ENCODE measurements around the gene KRTAP19-8. TPM values are rescaled to one million over a fixed set of nuclear protein-coding genes. Genes with fewer than 3 reads are reported as not detected.

Gene KRTAP19-8
- total RNA-seq (not detected), total RNA-seq (0 to 0.20 (median 0) reads per million in 172 experiments)
- not detected for polyA plus RNA-seq (2013, experiment 1 of 2)
- polyA plus RNA-seq (2013, experiment 2 of 2): not detected

- Mint-ChIP-seq H3K36me3 (ENCODE audit: low read depth) (no peaks in the 10 kb centered on the region), H3K4me1 (ENCODE audit: low read depth) (no peaks in the 10 kb centered on the region), H3K4me3 (no peak within 1 kb of the TSS), H3K9me3 (peaks cover 2% of the 10 kb centered on the region), H3K27me3 (peaks cover 46% of the 10 kb centered on the region), H3K27ac (no peak within 1 kb of the TSS)
- Histone ChIP-seq H3K9me3 (ENCODE audit: control insufficient read depth in 1 of 2, insufficient read depth in 1 of 2, low read length in 2 of 2) (no peaks in the 10 kb centered on the region), H3K36me3 (ENCODE audit: insufficient read depth, low read length) (no peaks in the 10 kb centered on the region), H3K27ac (ENCODE audit: low read depth in 1 of 2, low read length in 2 of 2) (no peak within 1 kb of the TSS), H3K4me3 (ENCODE audit: low read length) (no peak within 1 kb of the TSS), H3K4me1 (ENCODE audit: insufficient read depth, low read length) (no peaks in the 10 kb centered on the region), H3K27me3 (ENCODE audit: control insufficient read depth in 1 of 2, insufficient read depth in 2 of 2, low read length in 2 of 2) (peaks cover 0 to 12% of the 10 kb centered on the region in 2 experiments)
- ATAC-seq (ENCODE audit: poor library complexity): no peak
- no peak for DNase-seq
- TF ChIP-seq CTCF (IDR thresholded peaks at IDR 0.05): no peak
- CTCF ChIA-PET: no interaction called here
- intact Hi-C loops (cut with DNase I, micrococcal nuclease): no loop called here
- POLR2A ChIA-PET: no interaction called here
Observed at GRCh38 chr21:31038376-31038775, at the start of gene KRTAP19-8. KRTAP19-8 (minus strand) TSS chr21:31038476; CDS start chr21:31038443, 33 bp downstream.

- no peaks in the 10 kb centered on the region for H3K36me3 Mint-ChIP-seq (ENCODE audit: low read depth)
- Histone ChIP-seq H3K27me3 (ENCODE audit: control insufficient read depth in 1 of 2, insufficient read depth in 2 of 2, low read length in 2 of 2) (no peaks in the 10 kb centered on the region), H3K4me3 (ENCODE audit: low read length) (no peak overlapping the region), H3K9me3 (ENCODE audit: control insufficient read depth in 1 of 2, insufficient read depth in 1 of 2, low read length in 2 of 2) (peaks cover 0 to 6% of the 10 kb centered on the region in 2 experiments), H3K27ac (ENCODE audit: low read depth in 1 of 2, low read length in 2 of 2) (no peak overlapping the region), H3K4me1 (ENCODE audit: insufficient read depth, low read length) (peaks cover 7% of the 10 kb centered on the region), H3K36me3 (ENCODE audit: insufficient read depth, low read length) (no peaks in the 10 kb centered on the region)
- CTCF ChIA-PET: no interaction called here
- no peaks in the 10 kb centered on the region for H3K9me3 Mint-ChIP-seq
- POLR2A ChIA-PET: no interaction called here
- peaks cover 12% of the 10 kb centered on the region for H3K4me1 Mint-ChIP-seq (ENCODE audit: low read depth)
- H3K4me3 Mint-ChIP-seq: no peak overlapping the region
- no peak for TF ChIP-seq CTCF (IDR thresholded peaks at IDR 0.05)
- DNase-seq (peak in 1 of 14 experiments; percentile 27), ATAC-seq (ENCODE audit: poor library complexity) (no peak)
- intact Hi-C loops (cut with DNase I, micrococcal nuclease): loop anchor here in 1 of 2 experiments (2.0 to 10.0 kb wide), 2 partner anchors 257 to 583 kb away; partner anchors contain the start of gene KRTAP19-5
- no peaks in the 10 kb centered on the region for H3K27me3 Mint-ChIP-seq
- H3K27ac Mint-ChIP-seq: no peak overlapping the region
Observed at GRCh38 chr21:31087639-31088473, 49.6 kb upstream of the KRTAP19-8 start.

- ATAC-seq (ENCODE audit: poor library complexity) (no peak), DNase-seq (no peak)
- no peak for TF ChIP-seq CTCF (IDR thresholded peaks at IDR 0.05)
- Histone ChIP-seq H3K9me3 (ENCODE audit: control insufficient read depth in 1 of 2, insufficient read depth in 1 of 2, low read length in 2 of 2) (peaks cover 0 to 6% of the 10 kb centered on the region in 2 experiments), H3K4me1 (ENCODE audit: insufficient read depth, low read length) (peaks cover 7% of the 10 kb centered on the region), H3K27ac (ENCODE audit: low read depth in 1 of 2, low read length in 2 of 2) (no peak overlapping the region), H3K4me3 (ENCODE audit: low read length) (no peak overlapping the region), H3K27me3 (ENCODE audit: control insufficient read depth in 1 of 2, insufficient read depth in 2 of 2, low read length in 2 of 2) (no peaks in the 10 kb centered on the region), H3K36me3 (ENCODE audit: insufficient read depth, low read length) (no peaks in the 10 kb centered on the region)
- Mint-ChIP-seq H3K27me3 (no peaks in the 10 kb centered on the region), H3K27ac (no peak overlapping the region), H3K9me3 (no peaks in the 10 kb centered on the region), H3K4me1 (ENCODE audit: low read depth) (peaks cover 12% of the 10 kb centered on the region), H3K36me3 (ENCODE audit: low read depth) (no peaks in the 10 kb centered on the region), H3K4me3 (no peak overlapping the region)
- intact Hi-C loops (cut with DNase I, micrococcal nuclease): loop anchor here in 1 of 2 experiments (2.0 to 10.0 kb wide), 2 partner anchors 580 to 1040 kb away; partner anchors contain the start of gene KRTAP19-5
- CTCF ChIA-PET: no interaction called here
- POLR2A ChIA-PET: no interaction called here
Observed at GRCh38 chr21:31084689-31085088, 46.4 kb upstream of the KRTAP19-8 start.

All from CD4-positive, alpha-beta T cell (primary cell).